ENCODE results near the gene CHD3. TPM values are rescaled to one million over a fixed set of nuclear protein-coding genes. Genes with fewer than 3 reads are reported as not detected.
"Not testable (repeated sequence)": the region's sequence is repeated elsewhere in the genome, so short reads cannot be mapped to it uniquely, and the experiment has no call there.

CHD3 gene
- total and polyA plus RNA-seq, 4 experiments from 2014 or later: 0.84 to 287 (median 149) TPM

- Mint-ChIP-seq H3K4me1 (peaks cover 4 to 8% (median 6%) of the 10 kb centered on the region in 4 donors), H3K4me3 (no peak overlapping the region), H3K27ac (no peak overlapping the region), H3K36me3 (peaks cover 45 to 59% of the 10 kb centered on the region in 2 donors), H3K27me3 (no peaks in the 10 kb centered on the region), H3K9me3 (no peaks in the 10 kb centered on the region)
- Histone ChIP-seq H3K9me3 (ENCODE audit: control insufficient read depth in 1 of 2, low read length in 2 of 2) (no peaks in the 10 kb centered on the region), H3K4me3 (ENCODE audit: low read length in 2 of 2) (no peak overlapping the region), H3K36me3 (ENCODE audit: insufficient read depth, low read length) (peaks cover 35% of the 10 kb centered on the region), H3K4me1 (ENCODE audit: insufficient read depth, low read length) (peaks cover 8% of the 10 kb centered on the region), H3K27ac (ENCODE audit: low read depth, low read length) (no peak overlapping the region), H3K27me3 (ENCODE audit: insufficient read depth, low read length) (no peaks in the 10 kb centered on the region)
- CTCF ChIA-PET (ENCODE audit: partially characterized antibody): interaction anchor here (1.0 kb wide), 1 partner anchor 82 kb away, joined by 3 read pairs; no protein-coding TSS in a partner anchor
- POLR2A ChIA-PET (ENCODE audit: partially characterized antibody): no interaction called here
- intact Hi-C loops (cut with micrococcal nuclease): no loop called here
- no peak for DNase-seq
Observed at GRCh38 chr17:7947651-7948050, 59.1 kb downstream of the CHD3 start.

DNA sequence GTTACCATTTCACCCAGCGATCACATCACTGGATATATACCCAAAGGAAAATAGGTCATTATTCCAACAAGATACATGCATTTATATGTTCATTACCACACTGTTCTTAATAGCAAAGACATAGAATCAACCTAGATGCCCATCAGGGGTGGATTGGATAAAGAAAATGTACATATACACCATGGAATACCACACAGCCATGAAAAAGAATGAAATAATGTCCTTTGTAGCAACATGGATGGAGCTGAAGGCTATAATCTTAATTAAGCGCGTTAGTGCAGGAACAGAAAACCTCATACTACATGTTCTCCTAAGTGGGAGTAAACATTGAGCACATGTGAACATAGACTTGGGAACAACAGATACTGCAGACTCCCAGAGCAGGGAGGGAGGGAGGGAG is 62.0 kb downstream of the CHD3 start:
- Mint-ChIP-seq H3K4me3 (no peak overlapping the region), H3K9me3 (no peaks in the 10 kb centered on the region), H3K36me3 (peaks cover 32 to 36% of the 10 kb centered on the region in 2 donors), H3K27me3 (no peaks in the 10 kb centered on the region), H3K27ac (peak overlapping the region in 2 of 7 donors; percentile 25 to 30), H3K4me1 (peaks cover 4 to 8% (median 6%) of the 10 kb centered on the region in 4 donors)
- Histone ChIP-seq H3K4me3 (ENCODE audit: low read length in 2 of 2) (no peak overlapping the region), H3K4me1 (ENCODE audit: insufficient read depth, low read length) (peaks cover 8% of the 10 kb centered on the region), H3K27me3 (ENCODE audit: insufficient read depth, low read length) (no peaks in the 10 kb centered on the region), H3K9me3 (ENCODE audit: control insufficient read depth in 1 of 2, low read length in 2 of 2) (no peaks in the 10 kb centered on the region), H3K27ac (ENCODE audit: low read depth, low read length) (no peak overlapping the region), H3K36me3 (ENCODE audit: insufficient read depth, low read length) (peaks cover 16% of the 10 kb centered on the region)
- POLR2A ChIA-PET (ENCODE audit: partially characterized antibody): no interaction called here
- CTCF ChIA-PET (ENCODE audit: partially characterized antibody): no interaction called here
- intact Hi-C loops (cut with micrococcal nuclease): no loop called here
- DNase-seq: no peak

DNA sequence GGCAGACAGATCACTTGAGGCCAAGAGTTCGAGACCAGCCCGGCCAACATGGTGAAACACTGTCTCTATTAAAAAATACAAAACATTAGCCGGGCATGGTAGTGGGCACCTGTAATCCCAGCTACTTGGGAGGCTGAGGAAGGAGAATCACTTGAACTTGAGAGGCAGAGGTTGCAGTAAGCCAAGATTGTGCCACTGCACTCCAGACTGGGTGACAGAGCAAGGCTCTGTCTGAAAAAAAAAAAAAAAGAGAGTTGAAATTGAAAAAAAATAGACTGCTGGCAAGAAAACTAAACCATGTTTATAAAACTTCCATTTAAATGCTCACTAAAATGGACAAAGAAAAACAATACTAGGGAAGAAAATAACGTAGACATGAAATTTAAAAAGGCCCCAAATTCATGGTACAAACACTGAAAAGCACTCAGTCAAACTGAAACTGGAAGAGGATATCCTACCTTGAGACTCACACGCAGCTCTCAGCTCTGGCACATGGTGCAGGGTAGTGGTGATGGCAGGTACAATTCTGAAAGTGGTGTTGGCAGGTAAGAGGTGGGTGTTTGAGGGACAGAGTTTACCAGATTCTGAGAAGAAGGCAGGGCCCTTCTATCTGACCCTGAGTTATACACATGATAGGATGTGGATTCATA is 62.7 kb downstream of the CHD3 start:
- Mint-ChIP-seq H3K4me1 (peaks cover 4 to 8% (median 6%) of the 10 kb centered on the region in 4 donors), H3K27me3 (no peaks in the 10 kb centered on the region), H3K27ac (peak overlapping the region; percentile 6 to 90 (median 75)), H3K4me3 (peak overlapping the region in 3 of 8 donors; percentile 12 to 57 (median 18)), H3K9me3 (no peaks in the 10 kb centered on the region), H3K36me3 (peaks cover 30 to 31% of the 10 kb centered on the region in 2 donors)
- Histone ChIP-seq H3K4me3 (ENCODE audit: low read length in 2 of 2) (no peak overlapping the region), H3K9me3 (ENCODE audit: control insufficient read depth in 1 of 2, low read length in 2 of 2) (no peaks in the 10 kb centered on the region), H3K27ac (ENCODE audit: low read depth, low read length) (no peak overlapping the region), H3K36me3 (ENCODE audit: insufficient read depth, low read length) (peaks cover 11% of the 10 kb centered on the region), H3K4me1 (ENCODE audit: insufficient read depth, low read length) (peaks cover 8% of the 10 kb centered on the region), H3K27me3 (ENCODE audit: insufficient read depth, low read length) (no peaks in the 10 kb centered on the region)
- peak in 2 of 5 donors; percentile 6 to 17 for DNase-seq
- POLR2A ChIA-PET (ENCODE audit: partially characterized antibody): no interaction called here
- CTCF ChIA-PET (ENCODE audit: partially characterized antibody): no interaction called here
- intact Hi-C loops (cut with micrococcal nuclease): no loop called here

DNA sequence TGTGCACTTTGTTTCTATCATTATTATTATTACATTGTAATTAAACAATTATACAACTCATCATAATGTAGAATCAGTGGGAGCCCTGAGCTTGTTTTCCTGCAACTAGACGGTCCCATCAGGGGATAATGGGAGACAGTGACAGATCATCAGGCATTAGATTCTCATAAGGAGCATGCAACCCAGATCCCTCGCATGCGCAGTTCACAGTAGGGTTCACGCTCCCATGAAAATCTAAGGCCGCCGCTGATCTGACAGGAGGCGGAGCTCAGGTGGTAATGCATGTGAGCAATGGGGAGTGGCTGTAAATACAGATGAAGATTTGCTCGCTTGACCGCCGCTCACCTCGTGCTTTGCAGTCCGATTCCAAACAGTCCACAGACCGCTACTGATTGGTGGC is 64.7 kb downstream of the CHD3 start:
- CTCF ChIA-PET (ENCODE audit: partially characterized antibody); H3K27ac Mint-ChIP-seq; H3K4me3 Mint-ChIP-seq; H3K27me3 Mint-ChIP-seq; POLR2A ChIA-PET (ENCODE audit: partially characterized antibody); H3K27ac ChIP-seq (ENCODE audit: low read depth, low read length); intact Hi-C loops (cut with micrococcal nuclease); H3K9me3 Mint-ChIP-seq; H3K9me3 ChIP-seq (ENCODE audit: control insufficient read depth in 1 of 2, low read length in 2 of 2); H3K36me3 ChIP-seq (ENCODE audit: insufficient read depth, low read length); H3K4me1 ChIP-seq (ENCODE audit: insufficient read depth, low read length); H3K4me3 ChIP-seq (ENCODE audit: low read length in 2 of 2); H3K4me1 Mint-ChIP-seq; DNase-seq; H3K27me3 ChIP-seq (ENCODE audit: insufficient read depth, low read length): not testable (repeated sequence)
- peaks cover 14% of the 10 kb centered on the region in 2 donors for H3K36me3 Mint-ChIP-seq

- intact Hi-C loops (cut with micrococcal nuclease): no loop called here
- Histone ChIP-seq H3K27ac (ENCODE audit: low read depth, low read length) (no peak overlapping the region), H3K27me3 (ENCODE audit: insufficient read depth, low read length) (no peaks in the 10 kb centered on the region), H3K4me3 (ENCODE audit: low read length in 2 of 2) (no peak overlapping the region), H3K36me3 (ENCODE audit: insufficient read depth, low read length) (no peaks in the 10 kb centered on the region), H3K9me3 (ENCODE audit: control insufficient read depth in 1 of 2, low read length in 2 of 2) (no peaks in the 10 kb centered on the region), H3K4me1 (ENCODE audit: insufficient read depth, low read length) (peaks cover 8% of the 10 kb centered on the region)
- Mint-ChIP-seq H3K4me1 (peaks cover 4 to 8% (median 6%) of the 10 kb centered on the region in 4 donors), H3K4me3 (no peak overlapping the region), H3K9me3 (no peaks in the 10 kb centered on the region), H3K27ac (no peak overlapping the region), H3K27me3 (no peaks in the 10 kb centered on the region), H3K36me3 (peaks cover 0 to 1% of the 10 kb centered on the region in 2 donors)
- POLR2A ChIA-PET (ENCODE audit: partially characterized antibody): no interaction called here
- DNase-seq: no peak
- CTCF ChIA-PET (ENCODE audit: partially characterized antibody): no interaction called here
Observed at GRCh38 chr17:7955414-7956227, 67.0 kb downstream of the CHD3 start.

DNA sequence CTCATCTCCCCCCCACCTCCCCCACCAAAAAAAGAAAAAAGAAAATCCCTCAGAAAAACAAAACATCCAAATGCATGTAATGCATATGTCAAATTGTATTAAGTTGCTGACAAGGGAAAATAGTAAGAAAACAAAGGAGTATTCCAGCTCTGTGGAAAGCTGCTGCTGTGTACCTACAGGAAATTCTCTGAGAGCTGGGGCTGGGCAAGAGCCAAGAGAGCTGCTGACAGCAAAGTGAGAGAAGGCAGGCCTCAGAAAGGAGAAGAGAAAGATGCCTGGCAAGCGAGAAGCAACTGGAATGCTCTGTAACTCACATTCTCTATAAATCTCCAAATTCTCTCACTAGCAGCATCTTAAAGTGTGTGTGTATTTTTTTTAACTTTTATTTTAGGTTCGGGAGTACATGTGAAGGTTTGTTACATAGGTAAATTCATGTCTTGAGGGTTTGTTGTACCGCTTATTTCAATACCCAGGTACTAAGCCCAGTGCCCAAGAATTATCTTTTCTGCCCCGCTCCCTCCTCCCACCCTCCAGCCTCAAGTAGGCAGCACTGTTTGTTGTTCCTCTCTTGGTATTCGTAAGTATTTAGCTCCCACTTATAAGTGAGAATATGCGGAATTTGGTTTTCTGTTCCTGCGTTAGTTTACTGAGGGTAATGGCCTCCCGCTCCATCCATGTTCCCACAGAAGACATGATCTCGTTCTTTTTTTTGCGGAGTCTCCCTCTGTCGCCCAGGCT is 67.8 kb downstream of the CHD3 start:
- H3K4me1 ChIP-seq (ENCODE audit: insufficient read depth, low read length): peaks cover 6% of the 10 kb centered on the region
- no peaks in the 10 kb centered on the region for H3K9me3 ChIP-seq (ENCODE audit: control insufficient read depth in 1 of 2, low read length in 2 of 2)
- no peak overlapping the region for H3K27ac ChIP-seq (ENCODE audit: low read depth, low read length)
- Mint-ChIP-seq H3K27ac (peak overlapping the region in 1 of 7 donors; percentile 83), H3K27me3 (no peaks in the 10 kb centered on the region), H3K4me3 (no peak overlapping the region), H3K36me3 (no peaks in the 10 kb centered on the region), H3K4me1 (peaks cover 1 to 4% (median 2%) of the 10 kb centered on the region in 4 donors), H3K9me3 (no peaks in the 10 kb centered on the region)
- ChIA-PET CTCF (ENCODE audit: partially characterized antibody) (no interaction called here), POLR2A (ENCODE audit: partially characterized antibody) (no interaction called here)
- DNase-seq: no peak
- intact Hi-C loops (cut with micrococcal nuclease): no loop called here
- no peak overlapping the region for H3K4me3 ChIP-seq (ENCODE audit: low read length in 2 of 2)
- no peaks in the 10 kb centered on the region for H3K27me3 ChIP-seq (ENCODE audit: insufficient read depth, low read length)
- H3K36me3 ChIP-seq (ENCODE audit: insufficient read depth, low read length): no peaks in the 10 kb centered on the region

GRCh38 chr17:7959503-7960253 is 71.1 kb downstream of the CHD3 start:
- ChIA-PET POLR2A (ENCODE audit: partially characterized antibody) (no interaction called here), CTCF (ENCODE audit: partially characterized antibody) (no interaction called here)
- H3K36me3 ChIP-seq (ENCODE audit: insufficient read depth, low read length): no peaks in the 10 kb centered on the region
- Mint-ChIP-seq H3K27me3 (peaks cover 0 to 6% of the 10 kb centered on the region in 2 donors), H3K9me3 (no peaks in the 10 kb centered on the region), H3K36me3 (no peaks in the 10 kb centered on the region), H3K4me3 (no peak overlapping the region), H3K27ac (no peak overlapping the region), H3K4me1 (no peaks in the 10 kb centered on the region)
- H3K4me1 ChIP-seq (ENCODE audit: insufficient read depth, low read length): no peaks in the 10 kb centered on the region
- no peaks in the 10 kb centered on the region for H3K9me3 ChIP-seq (ENCODE audit: control insufficient read depth in 1 of 2, low read length in 2 of 2)
- intact Hi-C loops (cut with micrococcal nuclease): no loop called here
- no peak overlapping the region for H3K27ac ChIP-seq (ENCODE audit: low read depth, low read length)
- DNase-seq: no peak
- no peaks in the 10 kb centered on the region for H3K27me3 ChIP-seq (ENCODE audit: insufficient read depth, low read length)
- no peak overlapping the region for H3K4me3 ChIP-seq (ENCODE audit: low read length in 2 of 2)
